ENCODE data around the gene TRERF1. TPM values are rescaled to one million over a fixed set of nuclear protein-coding genes. Genes with fewer than 3 reads are reported as not detected.

Gene TRERF1
- total and polyA plus RNA-seq, 2 of the 4 experiments (the other 2 are of a cell fraction) = 6.3 to 9.9 TPM

GRCh38 chr6:42279144-42279781 is 172.5 kb downstream of the TRERF1 start:
- H3K18ac ChIP-seq (ENCODE audit: low read depth, low read length) = peak overlapping the region; percentile 51; the same call in 1 of the 2 replicates
- H4K5ac ChIP-seq (ENCODE audit: low read depth, low read length) = peak overlapping the region; percentile 73
- no peak overlapping the region for H3K4me2 ChIP-seq (ENCODE audit: low read depth, low read length)
- peak overlapping the region; percentile 87 for H4K91ac ChIP-seq (ENCODE audit: insufficient read depth, low read depth, low read length)
- no peak overlapping the region for H3K9ac ChIP-seq (ENCODE audit: low read depth, low read length)
- no peak overlapping the region for H3K56ac ChIP-seq (ENCODE audit: extremely low read depth, insufficient read depth, low read length)
- CTCF ChIA-PET = no interaction called here
- peak overlapping the region in 1 of 2 experiments; percentile 93; a peak in 3 of 4 replicates for H4K8ac ChIP-seq (ENCODE audit: low read depth in 2 of 2, low read length in 2 of 2)
- peak overlapping the region; percentile 60 for H2AK9ac ChIP-seq (replicated peaks; ENCODE audit: low read depth, low read length, poor library complexity)
- H2BK120ac ChIP-seq (ENCODE audit: low read depth, low read length) = peak overlapping the region; percentile 70
- H3K14ac ChIP-seq (replicated peaks; ENCODE audit: low read depth, low read length) = peak overlapping the region; percentile 57
- no TSS peak for BruUV-seq (replicated peaks)
- in situ Hi-C loops (cut with MboI; ENCODE audit: low sequenced_read_pairs) (no loop called here), intact Hi-C loops (cut with micrococcal nuclease) (no loop called here), dilution Hi-C loops (cut with HindIII; ENCODE audit: low sequenced_read_pairs, unreplicated experiment) (no loop called here)
- H3K9me3 ChIP-seq (ENCODE audit: control insufficient read depth, insufficient read depth, low read length) = no peaks in the 10 kb centered on the region; the same call in 1 of the 2 replicates
- DNase-seq = peak; percentile 71
- H3K9me1 ChIP-seq (ENCODE audit: insufficient read depth, low read length) = peaks cover 40% of the 10 kb centered on the region
- H3K4me3 ChIP-seq (ENCODE audit: insufficient read depth, low read depth, low read length) = no peak overlapping the region
- peaks cover 49 to 86% of the 10 kb centered on the region in 2 experiments for H3K79me1 ChIP-seq (ENCODE audit: low read depth in 1 of 2, low read length in 2 of 2)
- peak overlapping the region; percentile 63; the same call in 2 of the 3 replicates for H2BK15ac ChIP-seq (ENCODE audit: low read depth, low read length)
- H2AK5ac ChIP-seq (ENCODE audit: low read depth, low read length) = peak overlapping the region; percentile 84
- no peak overlapping the region for H2AFZ ChIP-seq (replicated peaks; ENCODE audit: low read length, poor library complexity)
- H3K4ac ChIP-seq (ENCODE audit: low read depth, low read length) = peak overlapping the region; percentile 82
- TF ChIP-seq, protein P1, sequence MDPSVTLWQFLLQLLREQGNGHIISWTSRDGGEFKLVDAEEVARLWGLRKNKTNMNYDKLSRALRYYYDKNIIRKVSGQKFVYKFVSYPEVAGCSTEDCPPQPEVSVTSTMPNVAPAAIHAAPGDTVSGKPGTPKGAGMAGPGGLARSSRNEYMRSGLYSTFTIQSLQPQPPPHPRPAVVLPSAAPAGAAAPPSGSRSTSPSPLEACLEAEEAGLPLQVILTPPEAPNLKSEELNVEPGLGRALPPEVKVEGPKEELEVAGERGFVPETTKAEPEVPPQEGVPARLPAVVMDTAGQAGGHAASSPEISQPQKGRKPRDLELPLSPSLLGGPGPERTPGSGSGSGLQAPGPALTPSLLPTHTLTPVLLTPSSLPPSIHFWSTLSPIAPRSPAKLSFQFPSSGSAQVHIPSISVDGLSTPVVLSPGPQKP (IDR thresholded peaks at IDR 0.05; ENCODE audit: borderline replicate concordance, low read depth, low read length) = no peak
- TF ChIP-seq BHLHE40 (IDR thresholded peaks at IDR 0.05; ENCODE audit: low read depth, low read length) (no peak), SMC3 (IDR thresholded peaks at IDR 0.05; ENCODE audit: low read depth, low read length) (no peak), FOS (IDR thresholded peaks at IDR 0.05; ENCODE audit: low read depth, low read length) (no peak), MAFK (IDR thresholded peaks at IDR 0.05; ENCODE audit: low read depth, low read length) (no peak), RAD21 (IDR thresholded peaks at IDR 0.05; ENCODE audit: low read length) (no peak), MXI1 (IDR thresholded peaks at IDR 0.05; ENCODE audit: borderline replicate concordance, low read depth, low read length) (no peak)
- TF ChIP-seq, protein P2, sequence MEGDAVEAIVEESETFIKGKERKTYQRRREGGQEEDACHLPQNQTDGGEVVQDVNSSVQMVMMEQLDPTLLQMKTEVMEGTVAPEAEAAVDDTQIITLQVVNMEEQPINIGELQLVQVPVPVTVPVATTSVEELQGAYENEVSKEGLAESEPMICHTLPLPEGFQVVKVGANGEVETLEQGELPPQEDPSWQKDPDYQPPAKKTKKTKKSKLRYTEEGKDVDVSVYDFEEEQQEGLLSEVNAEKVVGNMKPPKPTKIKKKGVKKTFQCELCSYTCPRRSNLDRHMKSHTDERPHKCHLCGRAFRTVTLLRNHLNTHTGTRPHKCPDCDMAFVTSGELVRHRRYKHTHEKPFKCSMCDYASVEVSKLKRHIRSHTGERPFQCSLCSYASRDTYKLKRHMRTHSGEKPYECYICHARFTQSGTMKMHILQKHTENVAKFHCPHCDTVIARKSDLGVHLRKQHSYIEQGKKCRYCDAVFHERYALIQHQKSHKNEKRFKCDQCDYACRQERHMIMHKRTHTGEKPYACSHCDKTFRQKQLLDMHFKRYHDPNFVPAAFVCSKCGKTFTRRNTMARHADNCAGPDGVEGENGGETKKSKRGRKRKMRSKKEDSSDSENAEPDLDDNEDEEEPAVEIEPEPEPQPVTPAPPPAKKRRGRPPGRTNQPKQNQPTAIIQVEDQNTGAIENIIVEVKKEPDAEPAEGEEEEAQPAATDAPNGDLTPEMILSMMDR (conservative IDR thresholded peaks at IDR 0.05; ENCODE audit: low read depth, low read length) = no peak
- TF ChIP-seq, protein P3, sequence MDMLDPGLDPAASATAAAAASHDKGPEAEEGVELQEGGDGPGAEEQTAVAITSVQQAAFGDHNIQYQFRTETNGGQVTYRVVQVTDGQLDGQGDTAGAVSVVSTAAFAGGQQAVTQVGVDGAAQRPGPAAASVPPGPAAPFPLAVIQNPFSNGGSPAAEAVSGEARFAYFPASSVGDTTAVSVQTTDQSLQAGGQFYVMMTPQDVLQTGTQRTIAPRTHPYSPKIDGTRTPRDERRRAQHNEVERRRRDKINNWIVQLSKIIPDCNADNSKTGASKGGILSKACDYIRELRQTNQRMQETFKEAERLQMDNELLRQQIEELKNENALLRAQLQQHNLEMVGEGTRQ (IDR thresholded peaks at IDR 0.05; ENCODE audit: low read depth, low read length) = no peak
- ATAC-seq (ENCODE audit: low read depth) = peak; percentile 52
- WGBS, 2 experiments (ENCODE audit: extremely low coverage in 2 of 2, insufficient read length in 1 of 2) = 83% methylated on average over 5 of the region's 9 CpGs; no CpG with 5 or more reads in 1 of the 2 experiments
- no peaks in the 10 kb centered on the region for H4K20me1 ChIP-seq (ENCODE audit: insufficient read depth, low read length)
- POLR2A ChIA-PET (ENCODE audit: unreplicated experiment) = no interaction called here
- H2BK20ac ChIP-seq (ENCODE audit: low read depth, low read length) = peak overlapping the region; percentile 88; the same call in 1 of the 2 replicates
- H3K27me3 ChIP-seq (ENCODE audit: control insufficient read depth, insufficient read depth, low read length) = no peaks in the 10 kb centered on the region
- H3K27ac ChIP-seq (ENCODE audit: insufficient read depth, low read length) = peak overlapping the region; percentile 38; the same call in 1 of the 2 replicates
- H3K23ac ChIP-seq (ENCODE audit: low read depth, low read length) = peak overlapping the region; percentile 82; the same call in 1 of the 2 replicates
- peaks cover 40% of the 10 kb centered on the region for H3K4me1 ChIP-seq (ENCODE audit: control insufficient read depth, insufficient read depth, low read length)
- H3K36me3 ChIP-seq (ENCODE audit: control insufficient read depth, insufficient read depth, low read length) = 0 out of 2 replicates have a peak, but pooled peaks cover 3% of the 10 kb centered on the region
- peak overlapping the region; percentile 25 for H2BK5ac ChIP-seq (ENCODE audit: low read depth, low read length, poor library complexity, severe bottlenecking)

All from IMR-90 (cell line).